Measurements from ENCODE around the gene TECR.

DNA sequence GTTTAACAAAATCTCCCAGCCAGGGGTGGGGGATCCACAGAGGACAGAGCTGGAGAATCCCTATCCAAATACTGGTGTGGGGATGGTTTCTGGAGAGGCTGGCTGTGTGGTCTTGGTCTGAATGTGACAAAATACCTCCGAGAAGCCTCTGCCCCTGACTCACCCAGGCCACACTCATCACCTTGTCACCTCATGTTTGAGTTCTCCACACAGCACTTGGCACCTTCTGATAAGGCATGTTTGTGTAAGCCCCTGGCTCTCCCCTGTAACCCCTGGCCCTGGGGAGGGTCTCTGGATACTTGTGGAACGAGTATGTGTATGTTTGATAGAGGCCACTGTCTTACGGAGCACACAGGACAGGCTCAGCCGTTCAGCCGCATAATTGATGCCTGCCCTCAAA, 14.7 kb downstream of the TECR start:
- TF ChIP-seq, protein P1, sequence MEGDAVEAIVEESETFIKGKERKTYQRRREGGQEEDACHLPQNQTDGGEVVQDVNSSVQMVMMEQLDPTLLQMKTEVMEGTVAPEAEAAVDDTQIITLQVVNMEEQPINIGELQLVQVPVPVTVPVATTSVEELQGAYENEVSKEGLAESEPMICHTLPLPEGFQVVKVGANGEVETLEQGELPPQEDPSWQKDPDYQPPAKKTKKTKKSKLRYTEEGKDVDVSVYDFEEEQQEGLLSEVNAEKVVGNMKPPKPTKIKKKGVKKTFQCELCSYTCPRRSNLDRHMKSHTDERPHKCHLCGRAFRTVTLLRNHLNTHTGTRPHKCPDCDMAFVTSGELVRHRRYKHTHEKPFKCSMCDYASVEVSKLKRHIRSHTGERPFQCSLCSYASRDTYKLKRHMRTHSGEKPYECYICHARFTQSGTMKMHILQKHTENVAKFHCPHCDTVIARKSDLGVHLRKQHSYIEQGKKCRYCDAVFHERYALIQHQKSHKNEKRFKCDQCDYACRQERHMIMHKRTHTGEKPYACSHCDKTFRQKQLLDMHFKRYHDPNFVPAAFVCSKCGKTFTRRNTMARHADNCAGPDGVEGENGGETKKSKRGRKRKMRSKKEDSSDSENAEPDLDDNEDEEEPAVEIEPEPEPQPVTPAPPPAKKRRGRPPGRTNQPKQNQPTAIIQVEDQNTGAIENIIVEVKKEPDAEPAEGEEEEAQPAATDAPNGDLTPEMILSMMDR (IDR thresholded peaks at IDR 0.05) = no peak
- TF ChIP-seq EP300 (IDR thresholded peaks at IDR 0.05) (no peak), POLR2A (IDR thresholded peaks at IDR 0.05) (no peak), POLR2AphosphoS5 (IDR thresholded peaks at IDR 0.05) (no peak)
